ENCODE results near the gene HAUS7.

HAUS7 gene

DNA sequence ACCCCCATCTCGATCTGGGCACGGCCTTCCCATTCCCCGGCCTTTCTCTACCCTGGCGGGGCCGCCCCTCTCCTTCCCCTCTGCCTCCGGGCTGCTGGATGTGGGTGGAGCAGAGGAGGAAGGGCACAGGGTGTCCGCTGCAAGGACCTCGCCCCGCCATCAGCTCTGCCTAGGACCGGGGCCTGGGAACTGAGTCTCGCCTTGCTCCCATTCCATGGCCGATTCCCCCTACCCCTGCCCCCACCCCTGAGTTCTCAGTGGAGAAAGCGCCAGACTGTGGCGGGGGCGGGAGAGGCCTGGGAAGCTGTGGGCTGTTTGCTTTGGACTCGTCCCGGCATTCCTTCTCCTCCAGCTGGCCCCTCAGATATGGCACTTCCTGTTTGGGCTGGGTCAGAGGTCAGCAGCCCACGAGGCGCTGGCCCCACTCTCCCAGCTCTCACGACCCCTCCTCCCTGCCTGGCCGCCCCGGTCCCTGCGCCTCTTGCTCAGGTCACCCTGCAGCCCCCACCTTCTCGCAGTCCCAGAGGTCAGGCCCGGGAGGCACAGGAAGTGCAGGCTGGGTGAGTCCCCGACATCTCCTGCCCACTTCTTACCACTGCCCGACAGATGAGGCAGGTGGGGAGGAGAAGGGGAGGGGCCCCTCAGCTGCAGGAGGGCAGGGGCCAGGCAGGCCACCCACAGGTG, 18.0 kb upstream of the HAUS7 start:
- Histone ChIP-seq H3K27ac (ENCODE audit: low read depth, low read length) (no peak overlapping the region), H3K9ac (ENCODE audit: low read length) (no peak overlapping the region), H3K4me3 (ENCODE audit: low read depth in 1 of 2, low read length in 2 of 2) (no peak overlapping the region), H3K27me3 (ENCODE audit: control insufficient read depth in 1 of 2, insufficient read depth in 2 of 2, low read length in 2 of 2) (peaks cover 0 to 9% of the 10 kb centered on the region in 2 donors), H3K4me1 (ENCODE audit: insufficient read depth, low read length) (no peaks in the 10 kb centered on the region), H3K36me3 (ENCODE audit: insufficient read depth, low read length) (no peaks in the 10 kb centered on the region), H3K9me3 (ENCODE audit: low read length) (no peaks in the 10 kb centered on the region)

GRCh38 chrX:153487590-153488071, 17.3 kb upstream of the HAUS7 start:
- no peak overlapping the region for H3K27ac ChIP-seq (ENCODE audit: low read depth, low read length)
- no peak overlapping the region for H3K4me3 ChIP-seq (ENCODE audit: low read depth in 1 of 2, low read length in 2 of 2)
- H3K27me3 ChIP-seq (ENCODE audit: control insufficient read depth in 1 of 2, insufficient read depth in 2 of 2, low read length in 2 of 2), result peaks cover 0 to 9% of the 10 kb centered on the region in 2 donors
- no peaks in the 10 kb centered on the region for H3K36me3 ChIP-seq (ENCODE audit: insufficient read depth, low read length)
- no peak overlapping the region for H3K9ac ChIP-seq (ENCODE audit: low read length)
- no peaks in the 10 kb centered on the region for H3K4me1 ChIP-seq (ENCODE audit: insufficient read depth, low read length)
- no peaks in the 10 kb centered on the region for H3K9me3 ChIP-seq (ENCODE audit: low read length)

GRCh38 chrX:153486171-153486570, 15.8 kb upstream of the HAUS7 start:
- no peak overlapping the region for H3K9ac ChIP-seq (ENCODE audit: low read length)
- no peaks in the 10 kb centered on the region for H3K4me1 ChIP-seq (ENCODE audit: insufficient read depth, low read length)
- no peaks in the 10 kb centered on the region for H3K36me3 ChIP-seq (ENCODE audit: insufficient read depth, low read length)
- H3K9me3 ChIP-seq (ENCODE audit: low read length), result no peaks in the 10 kb centered on the region
- peaks cover 0 to 9% of the 10 kb centered on the region in 2 donors for H3K27me3 ChIP-seq (ENCODE audit: control insufficient read depth in 1 of 2, insufficient read depth in 2 of 2, low read length in 2 of 2)
- H3K27ac ChIP-seq (ENCODE audit: low read depth, low read length), result no peak overlapping the region
- H3K4me3 ChIP-seq (ENCODE audit: low read depth in 1 of 2, low read length in 2 of 2), result no peak overlapping the region

GRCh38 chrX:153485396-153486080, 15.2 kb upstream of the HAUS7 start:
- Histone ChIP-seq H3K27ac (ENCODE audit: low read depth, low read length) (no peak overlapping the region), H3K9ac (ENCODE audit: low read length) (no peak overlapping the region), H3K27me3 (ENCODE audit: control insufficient read depth in 1 of 2, insufficient read depth in 2 of 2, low read length in 2 of 2) (peaks cover 0 to 12% of the 10 kb centered on the region in 2 donors), H3K36me3 (ENCODE audit: insufficient read depth, low read length) (no peaks in the 10 kb centered on the region), H3K4me1 (ENCODE audit: insufficient read depth, low read length) (no peaks in the 10 kb centered on the region), H3K9me3 (ENCODE audit: low read length) (no peaks in the 10 kb centered on the region), H3K4me3 (ENCODE audit: low read depth in 1 of 2, low read length in 2 of 2) (no peak overlapping the region)

- Histone ChIP-seq H3K4me1 (ENCODE audit: insufficient read depth, low read length) (no peaks in the 10 kb centered on the region), H3K36me3 (ENCODE audit: insufficient read depth, low read length) (no peaks in the 10 kb centered on the region), H3K9me3 (ENCODE audit: low read length) (no peaks in the 10 kb centered on the region), H3K27ac (ENCODE audit: low read depth, low read length) (no peak overlapping the region), H3K4me3 (ENCODE audit: low read depth in 1 of 2, low read length in 2 of 2) (no peak overlapping the region), H3K27me3 (ENCODE audit: control insufficient read depth in 1 of 2, insufficient read depth in 2 of 2, low read length in 2 of 2) (peaks cover 0 to 21% of the 10 kb centered on the region in 2 donors), H3K9ac (ENCODE audit: low read length) (no peak overlapping the region)
Measured at GRCh38 chrX:153482376-153483015, 12.1 kb upstream of the HAUS7 start.

- no peaks in the 10 kb centered on the region for H3K9me3 ChIP-seq (ENCODE audit: low read length)
- no peak overlapping the region for H3K27ac ChIP-seq (ENCODE audit: low read depth, low read length)
- H3K4me3 ChIP-seq (ENCODE audit: low read depth in 1 of 2, low read length in 2 of 2), result no peak overlapping the region
- no peaks in the 10 kb centered on the region for H3K4me1 ChIP-seq (ENCODE audit: insufficient read depth, low read length)
- H3K27me3 ChIP-seq (ENCODE audit: control insufficient read depth in 1 of 2, insufficient read depth in 2 of 2, low read length in 2 of 2), result peaks cover 0 to 21% of the 10 kb centered on the region in 2 donors
- no peak overlapping the region for H3K9ac ChIP-seq (ENCODE audit: low read length)
- H3K36me3 ChIP-seq (ENCODE audit: insufficient read depth, low read length), result no peaks in the 10 kb centered on the region
Measured at GRCh38 chrX:153481043-153481442, 10.7 kb upstream of the HAUS7 start.

- H3K4me1 ChIP-seq (ENCODE audit: insufficient read depth, low read length), result no peaks in the 10 kb centered on the region
- no peak overlapping the region for H3K27ac ChIP-seq (ENCODE audit: low read depth, low read length)
- peaks cover 0 to 28% of the 10 kb centered on the region in 2 donors for H3K27me3 ChIP-seq (ENCODE audit: control insufficient read depth in 1 of 2, insufficient read depth in 2 of 2, low read length in 2 of 2)
- no peak overlapping the region for H3K4me3 ChIP-seq (ENCODE audit: low read depth in 1 of 2, low read length in 2 of 2)
- no peak overlapping the region for H3K9ac ChIP-seq (ENCODE audit: low read length)
- H3K36me3 ChIP-seq (ENCODE audit: insufficient read depth, low read length), result no peaks in the 10 kb centered on the region
- no peaks in the 10 kb centered on the region for H3K9me3 ChIP-seq (ENCODE audit: low read length)
Measured at GRCh38 chrX:153478746-153479145, 8.4 kb upstream of the HAUS7 start.

DNA sequence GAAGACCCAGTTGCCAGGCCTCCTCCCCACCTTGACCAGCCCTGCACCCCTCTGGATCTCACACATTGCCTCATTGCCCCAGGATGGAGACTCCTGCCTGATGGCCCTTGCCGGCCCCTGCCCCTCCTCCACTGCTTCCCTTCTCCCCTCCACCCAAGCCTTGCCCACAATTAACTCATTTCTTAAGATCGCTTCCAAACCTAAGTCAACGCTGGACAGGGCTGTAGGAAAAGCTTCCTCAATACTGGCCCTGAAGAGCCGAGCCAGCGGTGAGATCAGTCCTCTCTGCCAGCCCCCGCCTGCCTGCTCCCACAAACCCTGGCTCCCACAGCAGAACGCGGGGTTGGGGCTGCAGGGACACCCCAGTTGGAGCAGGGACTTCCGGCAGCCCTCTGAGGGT, 7.5 kb upstream of the HAUS7 start:
- Histone ChIP-seq H3K4me3 (ENCODE audit: low read depth in 1 of 2, low read length in 2 of 2) (no peak overlapping the region), H3K36me3 (ENCODE audit: insufficient read depth, low read length) (no peaks in the 10 kb centered on the region), H3K4me1 (ENCODE audit: insufficient read depth, low read length) (no peaks in the 10 kb centered on the region), H3K9ac (ENCODE audit: low read length) (no peak overlapping the region), H3K9me3 (ENCODE audit: low read length) (no peaks in the 10 kb centered on the region), H3K27ac (ENCODE audit: low read depth, low read length) (no peak overlapping the region), H3K27me3 (ENCODE audit: control insufficient read depth in 1 of 2, insufficient read depth in 2 of 2, low read length in 2 of 2) (peaks cover 0 to 30% of the 10 kb centered on the region in 2 donors)

- Histone ChIP-seq H3K4me3 (ENCODE audit: low read depth in 1 of 2, low read length in 2 of 2) (no peak overlapping the region), H3K4me1 (ENCODE audit: insufficient read depth, low read length) (no peaks in the 10 kb centered on the region), H3K9ac (ENCODE audit: low read length) (no peak overlapping the region), H3K36me3 (ENCODE audit: insufficient read depth, low read length) (no peaks in the 10 kb centered on the region), H3K9me3 (ENCODE audit: low read length) (no peaks in the 10 kb centered on the region), H3K27ac (ENCODE audit: low read depth, low read length) (no peak overlapping the region), H3K27me3 (ENCODE audit: control insufficient read depth in 1 of 2, insufficient read depth in 2 of 2, low read length in 2 of 2) (peaks cover 0 to 30% of the 10 kb centered on the region in 2 donors)
Measured at GRCh38 chrX:153477364-153477857, 7.0 kb upstream of the HAUS7 start.

DNA sequence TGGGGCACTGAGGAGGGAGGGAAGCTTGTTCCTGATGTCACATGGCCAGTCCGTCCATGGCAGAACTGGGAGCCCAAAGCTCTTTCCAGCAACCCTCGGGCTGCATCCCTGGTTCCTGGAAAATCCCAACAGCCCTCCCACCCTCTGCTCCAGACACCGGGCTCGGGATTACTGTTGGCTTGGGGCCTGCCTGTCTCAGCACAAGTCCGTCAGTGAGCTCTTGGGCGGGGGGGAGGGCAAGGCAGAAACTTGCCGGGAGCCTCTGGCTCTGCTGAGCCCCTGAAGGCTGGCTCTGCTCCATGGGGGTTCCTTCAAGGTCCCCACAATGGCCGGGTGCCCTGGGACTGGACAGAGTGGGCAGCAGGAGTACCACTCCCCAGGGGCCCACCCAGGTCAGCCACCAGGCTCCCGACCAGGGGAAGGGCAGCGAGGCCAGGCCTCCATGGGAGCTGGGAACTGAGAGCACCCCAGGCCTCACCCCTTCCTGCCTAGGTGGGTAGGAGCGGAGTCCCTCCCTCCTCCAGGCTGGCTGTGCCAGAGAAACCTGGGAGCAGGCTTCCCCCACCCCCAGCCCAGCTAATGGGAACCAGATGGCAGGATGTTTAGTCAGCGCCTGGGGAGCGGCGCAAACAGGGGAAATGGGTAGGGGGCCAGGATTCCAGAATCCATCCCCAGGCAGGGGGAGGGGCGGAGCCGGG, 6.4 kb upstream of the HAUS7 start:
- Histone ChIP-seq H3K9me3 (ENCODE audit: low read length) (no peaks in the 10 kb centered on the region), H3K9ac (ENCODE audit: low read length) (no peak overlapping the region)

DNA sequence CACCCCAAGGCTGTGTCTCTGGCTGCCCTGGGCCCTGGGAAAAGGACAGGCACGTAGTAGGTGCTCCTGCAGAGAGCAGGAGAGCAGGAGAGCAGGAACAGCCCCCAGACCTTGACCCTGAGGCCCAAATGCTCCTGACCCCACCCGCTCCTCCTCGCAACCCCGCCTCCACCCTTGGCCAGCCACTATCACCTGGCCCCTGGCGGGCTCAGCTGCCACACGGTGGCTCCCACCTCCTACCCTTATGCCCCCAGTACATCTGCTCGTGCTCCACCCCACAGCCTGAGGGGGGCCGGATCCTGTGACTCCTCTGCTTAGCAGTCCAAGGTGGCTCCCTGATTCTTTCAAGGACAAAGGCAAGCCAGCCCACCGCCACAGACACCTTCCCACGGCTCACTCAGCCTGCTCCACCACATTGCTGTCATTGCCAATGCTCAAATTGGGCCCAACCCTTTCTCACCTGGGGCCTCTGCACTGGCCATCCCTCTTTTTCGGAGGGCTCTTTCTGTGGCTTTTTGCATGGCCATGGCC, 5.4 kb upstream of the HAUS7 start:
- Histone ChIP-seq H3K9me3 (ENCODE audit: low read length) (no peaks in the 10 kb centered on the region), H3K9ac (ENCODE audit: low read length) (no peak overlapping the region), H3K36me3 (ENCODE audit: insufficient read depth, low read length) (no peaks in the 10 kb centered on the region), H3K27me3 (ENCODE audit: control insufficient read depth in 1 of 2, insufficient read depth in 2 of 2, low read length in 2 of 2) (peaks cover 0 to 29% of the 10 kb centered on the region in 2 donors), H3K4me3 (ENCODE audit: low read depth in 1 of 2, low read length in 2 of 2) (no peak overlapping the region), H3K27ac (ENCODE audit: low read depth, low read length) (no peak overlapping the region), H3K4me1 (ENCODE audit: insufficient read depth, low read length) (no peaks in the 10 kb centered on the region)

More for the DNA sequence above, 6.4 kb upstream of the HAUS7 start:
- no peaks in the 10 kb centered on the region for H3K36me3 ChIP-seq (ENCODE audit: insufficient read depth, low read length)
- H3K27me3 ChIP-seq (ENCODE audit: control insufficient read depth in 1 of 2, insufficient read depth in 2 of 2, low read length in 2 of 2), result peaks cover 0 to 30% of the 10 kb centered on the region in 2 donors
- H3K4me1 ChIP-seq (ENCODE audit: insufficient read depth, low read length), result no peaks in the 10 kb centered on the region
- no peak overlapping the region for H3K27ac ChIP-seq (ENCODE audit: low read depth, low read length)
- H3K4me3 ChIP-seq (ENCODE audit: low read depth in 1 of 2, low read length in 2 of 2), result no peak overlapping the region

Measured in muscle layer of colon (tissue), 2 donors.